Epithelial cell of proximal tubule (primary cell): ENCODE data around the gene AMPD1. TPM values are rescaled to one million over a fixed set of nuclear protein-coding genes. Genes with fewer than 3 reads are reported as not detected.

Experiments
- DNase-seq: peaks from one replicate; pipeline ENCODE4 v3.0.0-alpha.2; 2011; ENCODE audit warnings: low read depth
- H3K4me3 ChIP-seq: 2 replicates; pipeline ENCODE4 v1.5.1; 2011; ENCODE audit warnings: low read depth, mild to moderate bottlenecking, low read length
- CTCF ChIP-seq: conservative IDR thresholded peaks from 2 replicates; pipeline ENCODE4 v1.5.1; 2012; ENCODE audit warnings: low read depth, mild to moderate bottlenecking, low read length
- total RNA-seq: library from RNA; depleted of rRNA; stranded (reverse); fragments of >200 nt; gene quantifications from 2 replicates; pipeline ENCODE4 v1.2.3, GENCODE V29; 2015

The AMPD1 gene
- total RNA-seq, 1 donor from 2014 or later = not detected

GRCh38 chr1:114728553-114728952 is 33.2 kb upstream of the AMPD1 start:
- TF ChIP-seq CTCF = no peak
- no peak overlapping the region for H3K4me3 ChIP-seq
- DNase-seq = no peak

GRCh38 chr1:114725230-114725629 is 29.9 kb upstream of the AMPD1 start:
- no peak for TF ChIP-seq CTCF
- H3K4me3 ChIP-seq = no peak overlapping the region
- DNase-seq = no peak

GRCh38 chr1:114723915-114724314 is 28.6 kb upstream of the AMPD1 start:
- no peak for TF ChIP-seq CTCF
- no peak overlapping the region for H3K4me3 ChIP-seq
- DNase-seq = no peak

DNA sequence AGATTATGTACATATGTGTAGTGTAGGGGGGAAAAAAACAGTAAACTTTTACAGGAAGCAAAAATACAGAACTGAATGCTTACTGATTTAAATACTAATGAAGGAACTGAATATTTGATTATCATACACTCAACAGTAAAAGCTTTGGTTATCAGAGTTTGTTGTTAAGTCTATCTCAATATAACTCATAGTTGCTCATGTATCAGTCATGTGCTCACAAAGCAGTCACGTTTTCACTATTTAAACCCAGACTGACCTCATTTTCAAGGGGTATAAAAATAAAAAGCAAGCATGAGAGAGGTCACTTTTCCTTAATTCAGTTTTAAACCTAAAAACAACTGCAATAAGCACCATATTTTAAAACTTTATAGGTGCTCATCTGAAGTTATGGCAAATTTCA is 28.1 kb upstream of the AMPD1 start:
- no peak for TF ChIP-seq CTCF
- H3K4me3 ChIP-seq = no peak overlapping the region
- DNase-seq = no peak

- TF ChIP-seq CTCF = no peak
- no peak for DNase-seq
- H3K4me3 ChIP-seq = no peak overlapping the region
Observed at GRCh38 chr1:114720492-114720891, 25.1 kb upstream of the AMPD1 start.

- TF ChIP-seq CTCF = no peak
- DNase-seq = no peak
- no peak overlapping the region for H3K4me3 ChIP-seq
Observed at GRCh38 chr1:114719424-114719787, 24.1 kb upstream of the AMPD1 start.

DNA sequence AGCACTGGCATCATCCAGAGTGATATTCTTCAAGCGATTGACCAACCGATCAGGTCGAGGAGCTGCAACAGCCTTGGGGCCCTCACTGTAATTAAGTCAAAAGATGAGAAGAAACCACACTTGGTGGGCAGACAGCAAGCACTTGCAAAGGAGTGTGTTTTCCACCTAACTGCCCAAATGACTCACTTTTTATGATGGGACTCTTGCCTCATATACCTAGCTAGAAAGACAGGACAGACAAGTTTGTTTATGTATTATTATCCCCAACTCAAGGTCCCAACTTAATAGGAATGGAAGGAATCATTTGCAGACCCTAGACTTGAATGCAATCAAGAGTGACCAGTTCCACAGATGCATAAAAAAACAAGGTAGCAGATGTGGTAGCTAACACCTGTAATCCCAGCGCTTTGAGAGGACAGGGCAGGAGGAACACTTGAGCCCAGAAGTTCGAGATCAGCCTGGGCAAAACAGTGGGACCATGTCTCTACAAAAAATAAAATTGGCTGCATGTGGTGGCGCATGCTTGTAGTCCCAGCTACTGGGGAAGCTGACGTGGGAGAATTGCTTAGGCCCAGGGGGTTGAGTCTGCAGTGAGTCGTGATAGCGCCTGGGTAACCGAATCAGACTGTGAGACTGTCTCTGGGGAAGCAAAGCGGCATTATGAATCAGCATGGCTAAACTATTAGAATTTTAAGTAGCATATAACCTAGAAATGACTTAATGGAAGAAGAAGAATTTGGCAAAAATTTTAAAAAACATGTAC is 23.5 kb upstream of the AMPD1 start:
- no peak for TF ChIP-seq CTCF
- DNase-seq = no peak
- no peak overlapping the region for H3K4me3 ChIP-seq
